K562 (cell line): ENCODE measurements around the gene NHLRC2. TPM values are rescaled to one million over a fixed set of nuclear protein-coding genes. Genes with fewer than 3 reads are reported as not detected.

ENCODE experiments used
- ATAC-seq: fragments of 200-7000 bp; cut with Tn5 transposase; 3 replicates; pipeline ENCODE4 v1.9.1; 2020; ENCODE audit warnings: moderate library complexity
- BruUV-seq: library from RNA; stranded (reverse); fragments of 400-500 nt; replicated peaks from 2 replicates; lab custom pipeline; 2021; lab: Mats Ljungman, UMichigan
- CTCF ChIA-PET: fragments of 300-600 bp; formaldehyde crosslinking; extraction: SDS; loops from one replicate; lab custom pipeline; 2021; ENCODE audit warnings: low intra/inter-chr PET ratio; lab: Yijun Ruan, JAX
- POLR2A ChIA-PET: fragments of 300-600, 350-650 bp; sonication (Branson Sonifier 250); formaldehyde crosslinking; extraction: SDS; loops from one replicate; lab custom pipeline; 2021; ENCODE audit warnings: antibody characterized with exemption, inconsistent platforms; lab: Yijun Ruan, JAX
- DNase-seq, 4 experiments: peaks; one replicate each; pipeline versions ENCODE4 v3.0.0 to v3.0.0-alpha.2; 2011 to 2018; ENCODE audit warnings: low spot score in 3 of 4, mixed read lengths in 3 of 4; ENCODE audit errors: extremely low read depth in 1 of 4
- FAIRE-seq: peaks from 2 replicates; lab custom pipeline; 2011; peaks lifted over from hg19 to GRCh38; lab: Jason Lieb, UNC
- H2AFZ ChIP-seq: 2 replicates; pipeline ENCODE4 v1.6.0; 2011; ENCODE audit warnings: low read depth, low read length, control low read depth, inconsistent platforms
- H3K27ac ChIP-seq: fragments of 200-600 bp; 3 replicates; pipeline ENCODE4 v1.8.0; 2011; ENCODE audit warnings: low read depth, mild to moderate bottlenecking, control low read depth, inconsistent platforms, low read length, moderate library complexity, mixed read lengths; ENCODE audit errors: extremely low read depth
- H3K27me3 ChIP-seq, 2 experiments: fragments of 300-600 bp in 1 of 2; 2 replicates in 1 of 2; 3 replicates in 1 of 2; pipeline versions ENCODE4 v1.6.0 to v1.8.0; 2011; ENCODE audit warnings: inconsistent platforms in 2 of 2, low read length in 2 of 2, mild to moderate bottlenecking in 1 of 2, mixed read lengths in 1 of 2, moderate library complexity in 1 of 2; ENCODE audit not compliant: control insufficient read depth in 2 of 2, insufficient read depth in 2 of 2
- H3K36me3 ChIP-seq: fragments of 300-600 bp; 3 replicates; pipeline ENCODE4 v1.8.0; 2011; ENCODE audit warnings: mild to moderate bottlenecking, low read length, inconsistent platforms; ENCODE audit not compliant: control insufficient read depth, insufficient read depth
- H3K4me1 ChIP-seq, 2 experiments: fragments of 200-600 bp in 1 of 2; replicated peaks in 1 of 2; 2 replicates in 1 of 2; 3 replicates in 1 of 2; pipeline versions ENCODE4 v1.5.1 to v1.8.0; 2011; ENCODE audit warnings: inconsistent platforms in 2 of 2, low read length in 2 of 2, mild to moderate bottlenecking in 1 of 2, mixed read lengths in 1 of 2, moderate library complexity in 1 of 2; ENCODE audit not compliant: control insufficient read depth in 2 of 2, insufficient read depth in 2 of 2
- H3K4me2 ChIP-seq: 2 replicates; pipeline ENCODE4 v1.6.1; 2011; ENCODE audit warnings: low read length, control low read depth, inconsistent platforms, mixed read lengths; ENCODE audit not compliant: insufficient read depth
- H3K4me3 ChIP-seq: fragments of 200-600 bp; sonication (generic), shearing (Covaris generic); 2 replicates; pipeline ENCODE4 v1.5.1; 2016; ENCODE audit warnings: control low read depth, inconsistent platforms
- H3K79me2 ChIP-seq: fragments of 200-600 bp; 3 replicates; pipeline ENCODE4 v1.8.0; 2011; ENCODE audit warnings: low read length, inconsistent platforms; ENCODE audit not compliant: control insufficient read depth, insufficient read depth
- H3K9ac ChIP-seq, 2 experiments: 2 replicates each; pipeline versions ENCODE4 v1.6.0 to v1.6.1; 2011; ENCODE audit warnings: low read depth in 2 of 2, low read length in 2 of 2, control low read depth in 1 of 2, inconsistent platforms in 1 of 2, mild to moderate bottlenecking in 1 of 2, mixed read lengths in 1 of 2; ENCODE audit not compliant: insufficient read depth in 1 of 2
- H3K9me1 ChIP-seq: one replicate; pipeline ENCODE4 v1.6.0; 2011; ENCODE audit warnings: inconsistent platforms, mild to moderate bottlenecking, low read length, moderate library complexity; ENCODE audit not compliant: control insufficient read depth, insufficient read depth
- H3K9me3 ChIP-seq: replicated peaks from 2 replicates; pipeline ENCODE4 v1.5.1; 2011; ENCODE audit warnings: low read depth, low read length, inconsistent platforms; ENCODE audit not compliant: control insufficient read depth, insufficient read depth
- H4K20me1 ChIP-seq: replicated peaks from 2 replicates; pipeline ENCODE4 v1.6.1; 2011; ENCODE audit warnings: low read length, inconsistent platforms, mixed read lengths; ENCODE audit not compliant: control insufficient read depth, insufficient read depth
- MECOM ChIP-seq: fragments of 250-450 bp; sonication (Bioruptor Pico); IDR thresholded peaks from 2 replicates; pipeline ENCODE4 v1.8.0; 2022; ENCODE audit warnings: inconsistent platforms
- RAD21 ChIP-seq, 2 experiments: fragments of 250-450 bp in 1 of 2; fragments of 450-650 bp in 1 of 2; sonication (Bioruptor Pico) in 1 of 2; formaldehyde crosslinking in 1 of 2; IDR thresholded peaks in 1 of 2; conservative IDR thresholded peaks in 1 of 2; 2 replicates each; pipeline versions ENCODE4 v1.4.0 to v1.8.0; 2020 to 2022; ENCODE audit warnings: mild to moderate bottlenecking in 2 of 2, moderate library complexity in 1 of 2
- UBTF ChIP-seq, 2 experiments: IDR thresholded peaks; 2 replicates each; pipeline ENCODE4 v1.6.1; 2012; ENCODE audit warnings: improper control_type of control experiment in 2 of 2, low read depth in 2 of 2, low read length in 2 of 2, borderline replicate concordance in 1 of 2
- ZFP36 ChIP-seq: fragments of 150-350 bp; IDR thresholded peaks from 2 replicates; pipeline ENCODE4 v1.6.1; 2018; ENCODE audit warnings: low read length, low read depth; ENCODE audit not compliant: partially characterized antibody
- WGBS: fragments of 100-300 bp; shearing (Covaris generic); methylation state at CpG from one replicate; pipeline ENCODE4 v1.1.6; 2016; ENCODE audit warnings: low coverage, mixed read lengths; ENCODE audit not compliant: insufficient coverage; ENCODE audit errors: missing lambda C conversion rate; 5-methylcytosine and 5-hydroxymethylcytosine counted together
- in situ Hi-C: fragments of 300-500 bp; cut with MboI; formaldehyde crosslinking; loops from 4 replicates; pipeline ENCODE4 v1.15.0; 2018; ENCODE audit warnings: inconsistent platforms, mixed read lengths
- intact Hi-C: fragments of 100-400 bp; cut with micrococcal nuclease; formaldehyde crosslinking; loops from 2 replicates; pipeline ENCODE4 v1.14.2; 2022
- polyA plus RNA-seq, 8 experiments: library from polyadenylated mRNA; depleted of rRNA in 4 of 8; stranded (reverse) in 5 of 8; unstranded in 3 of 8; fragments of >200 nt; fragmentation: Nextera tagmentation in 2 of 8; fragmentation: Illumina TruSeq in 1 of 8; extraction: Ambion mirVana in 2 of 8; extraction: Trizol in 1 of 8; gene quantifications; 2 replicates each; pipeline versions ENCODE4 v1.2.1 to v1.2.3, GENCODE V29; 2011 to 2014; ENCODE audit warnings: inconsistent platforms in 1 of 8, missing spikeins in 1 of 8
- total RNA-seq, 7 experiments: library from RNA; depleted of rRNA in 6 of 7; stranded (reverse); fragments of >200 nt in 6 of 7; fragmentation: Illumina TruSeq in 2 of 7; extraction: Trizol in 2 of 7; gene quantifications; 2 replicates each; pipeline versions ENCODE4 v1.2.1 to v1.2.3, GENCODE V29; 2011 to 2021; ENCODE audit warnings: low replicate concordance in 1 of 7

NHLRC2 gene
- total and polyA plus RNA-seq, 9 of the 15 experiments (the other 6 are each of a cell fraction or from before 2014, with no cell fraction given), result 1.5 to 22.4 (median 10.3) TPM

GRCh38 chr10:113899952-113900598 is 45.6 kb downstream of the NHLRC2 start:
- H4K20me1 ChIP-seq, result no peaks in the 10 kb centered on the region
- BruUV-seq, result no TSS peak
- H3K9me1 ChIP-seq, result no peaks in the 10 kb centered on the region
- intact Hi-C loops (no loop called here), in situ Hi-C loops (no loop called here)
- no peak overlapping the region for H3K9ac ChIP-seq
- no peak overlapping the region for H3K27ac ChIP-seq
- FAIRE-seq (no peak), ATAC-seq (no peak), DNase-seq (no peak)
- no peaks in the 10 kb centered on the region for H3K4me1 ChIP-seq
- no peak overlapping the region for H3K4me3 ChIP-seq
- H3K4me2 ChIP-seq, result no peak overlapping the region
- peaks cover 69% of the 10 kb centered on the region; the same call in 2 of the 3 replicates for H3K36me3 ChIP-seq
- H3K9me3 ChIP-seq, result no peaks in the 10 kb centered on the region
- no peaks in the 10 kb centered on the region for H3K27me3 ChIP-seq
- no peaks in the 10 kb centered on the region for H3K79me2 ChIP-seq
- WGBS, result 89% methylated on average over 2 of the region's 2 CpGs
- H2AFZ ChIP-seq, result no peak overlapping the region
- CTCF ChIA-PET, result no interaction called here
- POLR2A ChIA-PET, result no interaction called here
- TF ChIP-seq ZFP36, result peak; percentile 82
- no peak for TF ChIP-seq MECOM (CRISPR knock-in tag)

GRCh38 chr10:113905756-113906155 is 51.3 kb downstream of the NHLRC2 start:
- POLR2A ChIA-PET, result no interaction called here
- in situ Hi-C loops, result no loop called here
- no TSS peak for BruUV-seq

More at GRCh38 chr10:113905756-113906155, 51.3 kb downstream of the NHLRC2 start:
- Histone ChIP-seq H3K4me3 (no peak overlapping the region), H3K9ac (no peak overlapping the region), H3K79me2 (no peaks in the 10 kb centered on the region), H3K9me3 (no peaks in the 10 kb centered on the region), H4K20me1 (no peaks in the 10 kb centered on the region), H3K36me3 (peaks cover 60% of the 10 kb centered on the region; the same call in 2 of the 3 replicates), H3K4me1 (no peaks in the 10 kb centered on the region), H2AFZ (no peak overlapping the region), H3K27me3 (no peaks in the 10 kb centered on the region), H3K27ac (no peak overlapping the region), H3K9me1 (no peaks in the 10 kb centered on the region), H3K4me2 (no peak overlapping the region)
- TF ChIP-seq UBTF (IDR thresholded peaks at IDR 0.05; ENCODE audit: borderline replicate concordance in 1 of 2, low read depth in 2 of 2, low read length in 2 of 2) (no peak), RAD21 (CRISPR knock-in tag; conservative IDR thresholded peaks at IDR 0.05 in 1 of 2, IDR thresholded peaks at IDR 0.05 in 1 of 2) (peak in 1 of 2 experiments; percentile 18; a peak in 1 of 4 replicates)
- WGBS, result 92% methylated on average over 1 of the region's 1 CpG
- intact Hi-C loops, result no loop called here
- ATAC-seq (no peak), DNase-seq (no peak), FAIRE-seq (no peak)
- CTCF ChIA-PET, result no interaction called here
